Testis (tissue), 3 donors: Measurements from ENCODE around the gene DNAJC15. TPM values are rescaled to one million over a fixed set of nuclear protein-coding genes. Genes with fewer than 3 reads are reported as not detected.

Source experiments
- DNase-seq: peaks from one replicate; pipeline ENCODE4 v3.0.0-alpha.2; 2019
- H3K27ac ChIP-seq, 2 donors: fragments of 200-600 bp; sonication (generic); one replicate each; pipeline ENCODE4 v1.5.1; 2019
- H3K27me3 ChIP-seq: fragments of 200-600 bp; sonication (generic); one replicate; pipeline ENCODE4 v1.5.1; 2019
- H3K36me3 ChIP-seq: fragments of 200-600 bp; sonication (generic); one replicate; pipeline ENCODE4 v1.5.1; 2017; ENCODE audit warnings: low read depth; ENCODE audit errors: missing control alignments
- H3K4me1 ChIP-seq: fragments of 200-600 bp; sonication (generic); one replicate; pipeline ENCODE4 v1.5.1; 2019
- H3K4me3 ChIP-seq, 2 donors: fragments of 200-600 bp; sonication (generic); one replicate each; pipeline ENCODE4 v1.5.1; 2017 to 2019
- H3K9me3 ChIP-seq: fragments of 200-600 bp; sonication (generic); one replicate; pipeline ENCODE4 v1.5.1; 2017
- CTCF ChIP-seq, 3 experiments: fragments of 450-650 bp in 2 of 3; fragments of 200-600 bp in 1 of 3; sonication (generic) in 1 of 3; IDR thresholded peaks; one replicate each; pipeline ENCODE4 v1.5.1; 2016 to 2019; ENCODE audit warnings: antibody characterized with exemption in 3 of 3, mild to moderate bottlenecking in 2 of 3, moderate library complexity in 1 of 3
- POLR2A ChIP-seq: fragments of 450-650 bp; IDR thresholded peaks from one replicate; pipeline ENCODE4 v1.6.1; 2017; ENCODE audit warnings: antibody characterized with exemption, mild to moderate bottlenecking, moderate library complexity
- WGBS, 2 donors: methylation state at CpG; one replicate each; pipeline ENCODE4 v1.1.5; 2018; 5-methylcytosine and 5-hydroxymethylcytosine counted together
- intact Hi-C: fragments of 100-400 bp; cut with DNase I; formaldehyde crosslinking; loops from one replicate; pipeline ENCODE4 v1.15.1; 2023; ENCODE audit warnings: low total_unique reads
- polyA plus RNA-seq: library from polyadenylated mRNA; stranded (reverse); fragments of 350-450 nt; fragmentation: Illumina TruSeq; extraction: RNeasy Lipid Tissue Mini Kit (QIAGEN cat#74804); gene quantifications from one replicate; pipeline ENCODE4 v1.2.3, GENCODE V29; 2014; ENCODE audit warnings: low read depth, low replicate concordance; ENCODE audit not compliant: insufficient read depth
- total RNA-seq, 2 donors: library from RNA; depleted of rRNA; stranded (reverse); fragments of >200 nt; gene quantifications; one replicate each; pipeline ENCODE4 v1.2.3, GENCODE V29; 2016

The DNAJC15 gene
- total and polyA plus RNA-seq, 3 donors from 2014 or later, result 11.8 to 49.8 (median 17.2) TPM

GRCh38 chr13:43100667-43101066 lies 77.3 kb downstream of the DNAJC15 start:
- Histone ChIP-seq H3K27ac (no peak overlapping the region), H3K9me3 (no peaks in the 10 kb centered on the region), H3K36me3 (no peaks in the 10 kb centered on the region), H3K4me3 (no peak overlapping the region), H3K27me3 (no peaks in the 10 kb centered on the region), H3K4me1 (no peaks in the 10 kb centered on the region)
- intact Hi-C loops, result no loop called here
- DNase-seq, result no peak
- WGBS, 2 donors, result 91 to 98% methylated on average over 2 of the region's 2 CpGs
- TF ChIP-seq POLR2A, result no peak
- TF ChIP-seq CTCF (IDR thresholded peaks at IDR 0.05), result no peak

GRCh38 chr13:43102304-43102703 lies 78.9 kb downstream of the DNAJC15 start:
- 87 to 92% methylated on average over 4 of the region's 4 CpGs for WGBS, 2 donors
- TF ChIP-seq CTCF (IDR thresholded peaks at IDR 0.05), result no peak
- no peak for TF ChIP-seq POLR2A

GRCh38 chr13:43107780-43108179 lies 84.4 kb downstream of the DNAJC15 start:
- H3K27me3 ChIP-seq, result no peaks in the 10 kb centered on the region
- no peak overlapping the region for H3K27ac ChIP-seq
- no peak overlapping the region for H3K4me3 ChIP-seq
- no peaks in the 10 kb centered on the region for H3K36me3 ChIP-seq
- 79 to 84% methylated on average over 2 of the region's 2 CpGs for WGBS, 2 donors
- H3K9me3 ChIP-seq, result no peaks in the 10 kb centered on the region
- no peak for TF ChIP-seq CTCF (IDR thresholded peaks at IDR 0.05)
- TF ChIP-seq POLR2A, result no peak
- H3K4me1 ChIP-seq, result no peaks in the 10 kb centered on the region
- intact Hi-C loops, result no loop called here
- DNase-seq, result no peak

More at GRCh38 chr13:43102304-43102703, 78.9 kb downstream of the DNAJC15 start:
- H3K4me1 ChIP-seq, result no peaks in the 10 kb centered on the region
- intact Hi-C loops, result no loop called here
- H3K27ac ChIP-seq, result no peak overlapping the region
- H3K36me3 ChIP-seq, result no peaks in the 10 kb centered on the region
- no peaks in the 10 kb centered on the region for H3K9me3 ChIP-seq
- no peak for DNase-seq
- no peaks in the 10 kb centered on the region for H3K27me3 ChIP-seq
- H3K4me3 ChIP-seq, result no peak overlapping the region

- intact Hi-C loops, result no loop called here
- no peaks in the 10 kb centered on the region for H3K4me1 ChIP-seq
- no peak overlapping the region for H3K27ac ChIP-seq
- no peaks in the 10 kb centered on the region for H3K36me3 ChIP-seq
- TF ChIP-seq CTCF (IDR thresholded peaks at IDR 0.05) (no peak), POLR2A (no peak)
- WGBS, 2 donors, result 78 to 82% methylated on average over 5 of the region's 5 CpGs
- no peak for DNase-seq
- H3K9me3 ChIP-seq, result no peaks in the 10 kb centered on the region
- H3K27me3 ChIP-seq, result no peaks in the 10 kb centered on the region
- no peak overlapping the region for H3K4me3 ChIP-seq
Measured at GRCh38 chr13:43110036-43110435, 86.7 kb downstream of the DNAJC15 start.

GRCh38 chr13:43110658-43111057 lies 87.3 kb downstream of the DNAJC15 start:
- H3K27ac ChIP-seq, result no peak overlapping the region
- 74 to 80% methylated on average over 2 of the region's 2 CpGs for WGBS, 2 donors
- no peaks in the 10 kb centered on the region for H3K9me3 ChIP-seq
- no peaks in the 10 kb centered on the region for H3K4me1 ChIP-seq
- no peaks in the 10 kb centered on the region for H3K36me3 ChIP-seq
- no peaks in the 10 kb centered on the region for H3K27me3 ChIP-seq
- TF ChIP-seq CTCF (IDR thresholded peaks at IDR 0.05) (no peak), POLR2A (no peak)
- DNase-seq, result no peak
- intact Hi-C loops, result no loop called here
- no peak overlapping the region for H3K4me3 ChIP-seq
